ENCODE measurements around the gene TRH. TPM values are rescaled to one million over a fixed set of nuclear protein-coding genes. Genes with fewer than 3 reads are reported as not detected.
"Not testable (repeated sequence)": the region's sequence is repeated elsewhere in the genome, so short reads cannot be mapped to it uniquely, and the experiment has no call there.

Gene TRH
- total RNA-seq, 1 experiment from 2014 or later = not detected

DNA sequence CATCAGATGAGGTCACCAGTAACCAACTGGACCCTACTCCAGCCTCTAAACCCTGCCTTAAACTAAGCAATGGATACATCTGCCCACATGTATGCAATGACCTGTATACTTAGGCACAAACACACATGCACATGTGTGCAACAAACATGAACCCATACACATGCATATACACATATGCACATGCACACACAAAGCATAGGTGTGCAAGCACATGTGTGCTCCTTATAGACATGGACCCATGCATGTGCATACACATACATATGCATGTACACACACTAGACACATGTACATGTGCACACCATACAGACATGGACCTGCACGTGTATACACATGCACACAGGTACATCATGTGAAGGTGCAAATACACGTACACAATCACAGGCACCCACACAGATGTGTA lies 8.6 kb upstream of the TRH start:
- no peak for DNase-seq (ENCODE audit: low spot score)

DNA sequence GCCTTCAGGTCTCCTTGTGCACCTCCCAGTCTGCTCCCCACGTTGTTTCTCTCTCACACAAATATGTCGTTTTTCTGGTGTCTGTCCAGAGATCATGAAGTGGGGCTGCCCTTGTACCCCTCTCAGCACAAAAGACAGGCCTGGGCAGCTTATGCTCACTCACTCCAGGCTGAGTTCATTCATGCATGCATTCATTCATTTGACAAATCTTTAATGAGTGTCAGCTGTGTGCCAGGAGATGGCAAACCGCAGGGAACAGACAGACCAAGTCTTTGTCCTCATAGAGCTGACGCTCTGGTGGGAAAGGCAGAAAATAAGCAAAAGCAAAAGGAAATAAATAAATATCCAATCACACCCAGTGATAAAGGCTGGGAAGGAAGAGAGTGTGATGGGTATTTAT lies 7.6 kb upstream of the TRH start:
- DNase-seq (ENCODE audit: low spot score) = no peak

DNA sequence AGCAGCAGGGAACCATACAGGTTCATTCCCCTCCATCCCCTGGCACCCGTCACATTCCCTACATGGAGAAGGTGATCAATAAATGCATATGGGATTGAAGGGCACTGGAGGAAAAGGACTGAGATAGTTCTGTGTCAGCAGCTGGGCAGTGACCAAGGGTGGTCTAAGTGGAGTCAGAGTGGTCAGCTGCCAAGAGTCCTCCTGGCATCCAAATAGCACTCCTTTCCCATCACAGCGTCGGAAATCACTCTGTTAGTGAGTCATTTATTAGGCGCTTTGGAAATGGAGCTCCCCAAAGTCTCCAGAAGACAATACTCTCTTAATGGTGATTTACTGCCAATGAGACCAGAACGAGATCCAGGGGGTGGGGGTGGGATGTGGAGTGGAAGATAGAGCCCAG lies 6.8 kb upstream of the TRH start:
- DNase-seq (ENCODE audit: low spot score) = no peak

DNA sequence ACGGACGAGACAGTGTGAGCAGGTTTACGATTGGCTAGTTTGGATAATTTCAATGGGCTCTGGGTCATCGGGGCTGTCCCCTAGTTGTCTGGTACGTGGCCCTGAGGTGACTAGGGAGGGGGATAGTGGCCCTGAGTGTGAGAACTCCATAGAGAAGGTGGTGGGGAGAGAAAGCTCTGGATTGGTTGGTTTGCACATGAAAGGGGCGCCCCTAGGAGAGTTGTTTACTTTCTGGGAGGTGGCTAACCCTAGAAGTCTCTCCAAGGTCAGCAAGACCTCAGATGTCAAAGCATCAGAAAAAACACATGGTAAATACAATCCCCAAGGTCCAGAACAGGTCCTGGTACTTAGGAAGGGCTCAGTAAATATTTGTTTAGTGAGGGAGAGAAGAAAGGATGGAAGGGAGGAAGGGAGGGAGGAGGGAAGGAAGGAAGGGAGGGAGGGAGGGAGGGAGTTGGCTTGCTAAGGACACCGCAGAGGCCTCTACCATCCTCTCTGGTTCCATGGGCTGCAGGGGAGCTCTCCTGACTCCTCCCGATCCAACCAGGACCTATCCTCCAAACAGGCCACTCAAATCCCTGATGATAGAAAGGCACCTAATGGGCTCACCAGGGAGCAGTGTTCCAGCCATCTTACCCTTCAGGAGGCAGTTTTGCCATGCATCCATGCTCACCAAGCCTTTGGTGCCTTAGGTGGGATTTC lies 3.0 kb upstream of the TRH start:
- DNase-seq (ENCODE audit: low spot score) = no peak

DNA sequence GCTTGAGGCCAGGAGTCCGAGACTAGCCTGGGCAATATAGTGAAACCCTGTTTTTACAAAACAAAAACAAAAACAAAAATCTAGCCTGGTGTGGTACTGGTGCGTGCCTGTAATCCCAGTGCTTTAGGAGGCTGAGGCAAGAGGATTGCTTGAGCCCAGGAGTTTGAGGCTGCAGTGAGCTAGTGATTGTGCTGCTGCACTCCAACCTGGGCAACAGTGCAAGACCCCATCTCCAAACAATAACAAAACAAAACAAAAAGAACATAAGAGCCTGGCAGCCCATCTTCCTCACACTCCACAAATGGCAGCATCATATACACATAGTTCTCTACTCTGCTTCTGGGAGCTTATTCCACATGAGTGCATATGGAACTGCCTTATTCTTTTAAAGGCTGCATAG lies 2.2 kb upstream of the TRH start:
- no peak for DNase-seq (ENCODE audit: low spot score)

DNA sequence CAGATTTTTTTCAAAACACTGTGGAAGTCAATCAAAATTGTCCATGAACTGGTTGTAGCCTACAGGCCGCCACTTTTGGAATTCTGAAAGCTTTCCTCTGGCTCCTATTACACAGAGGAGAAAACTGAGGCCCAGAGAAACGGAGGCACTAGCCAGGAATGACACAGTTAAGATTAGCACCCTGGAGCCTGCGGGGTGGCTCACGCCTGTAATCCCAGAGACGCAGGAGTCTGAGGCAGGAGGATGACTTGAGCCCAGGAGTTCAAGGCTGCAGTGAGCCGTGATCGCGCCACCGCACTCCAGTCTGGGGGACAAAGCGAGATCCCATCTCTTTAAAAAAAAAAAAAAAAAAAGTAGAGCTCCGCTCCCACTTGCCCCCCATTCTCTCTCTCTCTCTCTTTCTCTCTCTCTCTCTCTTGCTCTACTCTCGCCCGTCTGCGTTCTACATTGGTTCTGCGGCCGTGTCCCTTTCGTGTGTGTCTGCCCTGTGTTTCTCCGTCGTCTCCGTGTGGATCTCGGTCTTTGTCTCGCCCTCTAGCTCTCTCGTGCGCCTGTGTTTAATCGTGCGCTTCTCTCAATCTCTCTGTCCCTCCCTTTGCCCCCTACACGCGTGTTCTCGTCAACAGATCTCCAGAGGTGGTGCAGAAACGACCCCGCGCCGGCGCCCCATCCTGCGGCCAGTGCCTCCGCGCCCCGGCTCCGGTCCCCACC lies 512 bp upstream of the TRH start:
- no peak for DNase-seq (ENCODE audit: low spot score)

DNA sequence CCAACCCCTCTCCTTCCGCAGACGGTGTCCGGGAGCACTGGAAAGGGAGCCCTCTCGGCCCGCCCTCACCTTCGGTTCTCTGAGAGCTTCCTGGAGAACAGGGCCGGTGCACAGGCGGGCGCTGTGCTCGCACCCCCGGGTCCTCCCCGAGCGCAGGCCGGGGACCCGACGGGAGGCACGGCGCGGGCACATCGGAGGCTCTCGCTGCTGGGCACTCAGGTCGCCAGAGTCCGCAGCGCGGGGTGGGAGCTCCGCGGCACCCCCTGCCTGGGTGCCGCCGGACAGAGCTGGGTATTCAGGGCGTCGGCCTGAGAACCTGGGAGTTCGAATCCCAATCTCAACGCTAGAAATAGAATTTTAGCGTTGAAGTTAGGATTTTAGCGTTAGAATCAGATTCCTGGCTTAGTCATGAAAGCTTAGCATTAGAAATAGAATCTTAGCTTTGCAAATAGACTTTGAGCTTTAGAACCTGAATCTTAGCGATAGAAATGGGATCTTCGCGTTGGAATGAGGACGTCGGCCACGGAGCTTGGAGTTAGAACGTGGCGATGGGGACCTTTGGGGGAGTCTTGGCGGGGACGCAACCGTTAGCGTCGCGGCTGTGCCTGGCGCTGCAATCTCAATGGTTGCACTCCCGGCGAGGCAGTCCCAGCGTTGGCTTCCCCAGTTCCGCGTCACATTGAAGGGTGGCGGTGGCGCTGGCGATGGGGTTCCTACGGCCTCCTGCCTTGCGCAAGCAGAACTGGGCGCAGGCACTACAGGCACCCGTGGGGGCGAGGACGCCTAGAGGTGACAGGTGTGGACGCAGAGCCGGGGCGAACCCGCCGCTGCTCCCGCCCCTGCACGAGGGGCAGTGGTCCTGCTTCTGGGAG lies 549 bp downstream of the TRH start:
- no peak for DNase-seq (ENCODE audit: low spot score)

DNA sequence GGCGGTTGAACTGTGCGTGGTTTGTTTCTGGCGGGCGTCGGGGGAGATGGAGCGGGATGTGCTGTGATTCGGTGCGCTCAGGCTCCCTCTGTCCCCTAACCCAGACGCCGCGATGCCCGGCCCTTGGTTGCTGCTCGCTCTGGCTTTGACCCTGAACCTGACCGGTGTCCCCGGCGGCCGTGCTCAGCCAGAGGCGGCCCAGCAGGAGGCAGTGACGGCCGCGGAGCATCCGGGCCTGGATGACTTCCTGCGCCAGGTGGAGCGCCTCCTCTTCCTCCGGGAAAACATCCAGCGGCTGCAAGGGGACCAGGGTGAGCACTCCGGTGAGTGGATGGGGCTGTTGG lies 1.2 kb downstream of the TRH start:
- DNase-seq (ENCODE audit: low spot score) = no peak

DNA sequence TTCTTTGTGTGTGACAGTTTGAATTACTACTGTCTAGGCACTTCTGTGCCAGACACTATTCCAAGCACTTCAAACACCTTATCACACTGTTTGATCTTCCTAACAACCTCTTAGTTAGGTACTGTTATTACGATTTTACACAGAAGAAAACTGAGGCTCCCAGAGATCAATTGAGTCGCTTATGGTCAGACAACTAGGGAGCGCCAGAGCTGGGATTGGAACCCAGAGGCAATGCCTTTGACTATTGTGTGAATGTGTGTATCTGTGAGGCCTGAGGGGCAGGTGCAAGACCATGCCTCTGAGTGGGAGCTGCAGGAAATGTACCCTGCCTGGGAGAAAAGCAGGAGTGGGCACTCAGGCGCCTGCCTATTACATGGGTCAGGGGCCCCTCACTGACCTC lies 1.8 kb downstream of the TRH start:
- DNase-seq (ENCODE audit: low spot score) = no peak

DNA sequence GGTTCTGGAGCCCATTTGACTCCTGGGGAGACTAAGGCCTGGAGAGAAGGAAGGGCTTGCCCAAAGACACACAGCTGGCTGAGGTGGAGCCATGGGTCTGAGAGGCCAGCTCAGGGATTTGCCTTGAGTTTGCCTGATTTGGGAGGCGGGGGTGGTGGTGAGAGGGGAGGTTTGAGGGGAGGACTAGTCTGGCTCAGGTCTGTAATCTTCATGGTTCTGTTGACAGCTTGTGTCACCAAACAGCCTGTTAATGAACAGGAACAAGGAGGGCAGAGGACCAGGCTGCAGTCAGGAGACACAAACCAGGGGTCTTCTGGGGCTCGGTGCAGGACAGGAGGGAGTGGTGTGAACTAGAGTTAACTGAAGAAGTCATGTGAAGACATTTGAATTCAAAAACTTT lies 3.6 kb downstream of the TRH start:
- no peak for DNase-seq (ENCODE audit: low spot score)

DNA sequence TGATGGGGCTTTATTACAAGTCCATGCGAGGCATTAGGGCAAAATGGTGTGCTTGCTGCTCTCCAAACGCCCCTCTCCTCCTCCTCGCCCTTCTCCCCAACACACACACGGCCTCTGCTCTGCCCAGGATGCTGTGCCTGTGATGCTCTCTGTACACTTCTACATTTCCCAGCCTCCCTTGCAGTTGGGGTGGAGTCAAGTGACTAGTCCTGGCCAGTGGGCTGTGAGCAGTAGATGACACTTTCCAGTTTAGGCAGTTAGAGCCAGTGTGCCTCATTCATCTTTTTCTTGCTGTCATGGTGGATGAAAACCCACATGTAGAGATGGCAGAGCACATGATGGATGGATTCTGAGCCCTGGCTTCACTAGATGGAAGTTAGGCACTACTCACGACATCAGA lies 5.4 kb downstream of the TRH start:
- DNase-seq (ENCODE audit: low spot score) = no peak

DNA sequence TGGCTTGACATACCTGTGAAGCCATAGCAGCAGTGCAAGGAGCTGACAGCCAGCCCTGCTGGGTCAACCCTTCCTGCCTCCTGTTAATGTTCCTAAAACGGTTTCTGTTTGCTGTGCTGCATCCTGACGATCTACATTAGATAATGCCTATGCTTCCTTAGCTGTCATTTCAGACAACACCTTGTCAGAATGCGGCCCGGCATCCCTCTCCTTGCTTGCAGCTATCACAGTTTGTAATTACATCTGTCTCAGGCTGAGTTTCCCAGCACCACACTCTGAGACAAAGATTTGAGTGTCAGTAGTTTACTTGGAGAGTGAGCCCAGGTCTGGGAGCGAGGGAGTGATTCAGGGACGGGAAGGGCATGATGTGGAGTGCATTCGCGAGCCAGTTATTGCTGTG lies 9.0 kb downstream of the TRH start:
- no peak for DNase-seq (ENCODE audit: low spot score)

DNA sequence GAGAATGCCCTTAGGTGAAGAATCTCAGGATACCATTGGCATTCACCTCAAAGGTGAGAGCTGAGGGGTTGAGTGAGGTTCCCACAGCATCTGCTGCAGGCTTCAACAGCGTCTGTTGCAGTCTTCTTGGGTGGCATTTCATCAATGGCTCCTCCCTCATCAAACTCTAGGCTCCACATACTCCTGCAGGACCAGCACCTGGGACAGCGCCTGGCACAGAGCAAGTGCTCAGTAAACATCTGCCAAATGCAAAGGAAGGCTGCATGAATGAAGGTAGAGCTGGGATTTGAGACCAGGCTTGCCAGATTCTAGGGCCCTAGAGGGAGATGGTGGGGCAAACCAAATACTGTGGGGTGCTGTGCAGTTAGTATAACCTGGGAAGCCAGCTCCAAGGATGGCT lies 9.6 kb downstream of the TRH start:
- DNase-seq (ENCODE audit: low spot score) = no peak

DNA sequence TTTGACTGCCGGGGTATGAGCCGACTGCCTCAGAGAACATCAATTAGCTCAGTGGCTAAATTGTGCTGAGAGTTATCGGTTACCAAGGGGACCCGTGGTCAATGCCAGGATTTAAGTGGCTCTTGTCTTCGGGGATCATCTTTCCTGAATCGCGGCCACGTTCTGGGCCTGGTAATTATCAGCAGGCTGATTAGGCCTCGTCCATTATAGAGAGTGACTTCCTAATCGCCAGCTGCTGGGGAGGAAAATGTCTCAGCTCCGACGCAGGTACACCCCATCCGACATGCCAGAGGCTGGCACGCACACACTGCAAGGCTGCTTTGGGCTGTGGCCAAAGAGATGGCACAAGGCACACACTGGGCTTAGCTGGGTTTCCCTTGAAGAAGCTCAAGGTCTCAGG lies 10.6 kb downstream of the TRH start:
- no peak for DNase-seq (ENCODE audit: low spot score)

DNA sequence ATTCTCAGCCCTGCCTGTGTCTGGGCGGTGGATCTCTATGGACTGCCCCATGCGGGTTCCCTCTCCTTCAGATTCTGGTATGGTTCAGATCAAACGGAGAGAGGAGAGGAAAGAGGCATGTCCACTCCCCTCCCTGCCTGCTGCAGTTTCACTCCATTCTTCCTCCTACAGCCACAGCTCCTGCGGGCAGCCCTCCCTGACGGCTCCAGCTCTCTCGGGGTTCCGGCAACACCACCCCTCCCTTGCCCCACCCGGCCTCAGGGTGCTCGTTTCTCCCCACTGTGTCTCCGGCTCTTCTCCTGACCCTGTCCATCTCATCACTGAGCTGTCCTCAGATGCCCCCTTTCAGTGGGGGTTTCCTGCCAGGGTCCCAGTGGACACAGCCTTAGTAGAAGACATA lies 13.9 kb downstream of the TRH start:
- no peak for DNase-seq (ENCODE audit: low spot score)

DNA sequence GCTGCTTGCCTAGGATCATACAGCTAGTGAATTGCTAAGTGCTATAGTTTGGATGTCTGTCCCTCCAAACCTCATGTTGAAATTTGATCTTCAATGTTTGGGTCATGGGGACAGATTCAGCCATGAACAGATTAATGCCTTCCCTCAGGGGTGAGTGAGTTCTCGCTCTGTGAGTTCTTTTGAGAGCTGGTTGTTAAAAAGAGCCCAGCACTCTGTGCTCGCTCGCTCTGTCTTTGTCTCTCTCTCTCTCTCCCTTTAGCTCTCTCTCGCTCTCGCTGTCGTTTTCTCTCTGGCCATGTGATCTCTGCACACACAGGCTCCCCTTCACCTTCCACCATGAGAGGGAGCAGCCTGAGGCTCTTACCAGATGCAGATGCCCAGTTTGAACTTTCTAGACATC lies 14.9 kb downstream of the TRH start:
- no peak for DNase-seq (ENCODE audit: low spot score)

DNA sequence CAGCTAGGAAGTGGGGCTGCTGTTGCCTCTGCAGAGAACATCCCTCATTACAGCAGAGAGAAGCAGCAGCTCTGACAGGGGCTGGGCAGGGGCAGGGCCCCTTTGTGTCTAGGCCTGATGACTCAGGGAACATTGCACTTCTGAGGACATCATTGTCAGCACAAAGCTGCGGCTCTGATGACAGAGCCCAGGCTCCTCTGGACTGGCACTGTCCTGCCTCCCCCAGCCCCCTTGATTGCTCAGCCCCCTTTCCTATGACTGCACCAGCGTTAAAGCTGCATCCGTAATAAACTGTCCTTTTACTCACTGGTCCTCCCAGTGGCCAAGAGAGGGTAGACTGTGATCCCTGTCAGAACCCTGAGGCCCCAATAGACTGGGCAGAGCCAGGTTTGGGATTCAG lies 18.3 kb downstream of the TRH start:
- DNase-seq (ENCODE audit: low spot score) = no peak

DNA sequence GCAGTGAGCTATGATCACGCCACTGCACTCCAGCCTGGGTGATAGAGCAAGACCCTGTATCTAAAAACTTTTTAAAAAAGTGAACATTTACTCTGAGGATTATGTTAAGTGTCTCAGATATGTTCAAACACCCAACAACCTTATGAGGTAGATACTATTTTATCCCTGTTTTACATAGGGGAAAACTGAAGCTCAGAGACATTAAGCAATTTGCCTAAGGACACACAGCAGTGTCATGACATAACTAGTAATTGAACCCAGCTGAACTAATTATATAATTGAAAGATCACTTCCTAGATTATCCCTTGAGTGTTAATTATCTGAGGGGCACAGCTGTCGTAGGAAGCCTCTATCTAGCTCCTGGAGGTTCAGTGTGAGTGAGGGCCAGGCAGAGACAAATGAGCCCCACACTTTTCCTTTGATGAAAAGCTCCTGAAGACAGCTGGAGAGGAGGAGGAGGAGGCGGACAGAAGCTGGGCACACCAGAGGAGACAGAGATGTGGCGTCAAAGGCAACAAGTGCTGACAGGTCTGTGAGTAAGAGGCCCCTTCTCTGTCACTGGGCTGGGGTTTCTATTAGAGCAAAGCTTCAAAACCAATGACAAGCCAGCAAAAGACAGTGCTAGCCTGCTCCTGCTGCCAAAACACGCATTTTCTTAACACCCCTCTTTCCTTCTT lies 20.5 kb downstream of the TRH start:
- DNase-seq (ENCODE audit: low spot score) = no peak

DNA sequence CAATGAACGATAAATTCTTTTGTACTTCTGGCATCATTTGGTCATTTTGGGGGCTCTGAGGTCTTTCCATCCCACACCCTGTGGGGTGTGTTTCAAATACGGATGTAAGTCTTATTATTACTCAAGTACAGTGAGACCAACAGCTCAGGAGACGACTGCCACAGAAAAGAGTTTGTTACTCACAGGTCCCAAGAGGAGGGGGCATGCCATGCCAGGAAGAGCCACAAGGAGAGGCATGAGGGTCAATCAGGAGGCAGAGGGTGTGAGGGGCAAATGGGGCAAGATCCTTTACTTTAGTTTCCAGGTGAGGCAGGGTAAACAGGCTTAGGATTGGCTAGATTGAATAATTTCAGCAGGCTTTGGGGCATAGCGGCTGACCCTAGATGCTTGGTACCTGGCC lies 21.6 kb downstream of the TRH start:
- no peak for DNase-seq (ENCODE audit: low spot score)

DNA sequence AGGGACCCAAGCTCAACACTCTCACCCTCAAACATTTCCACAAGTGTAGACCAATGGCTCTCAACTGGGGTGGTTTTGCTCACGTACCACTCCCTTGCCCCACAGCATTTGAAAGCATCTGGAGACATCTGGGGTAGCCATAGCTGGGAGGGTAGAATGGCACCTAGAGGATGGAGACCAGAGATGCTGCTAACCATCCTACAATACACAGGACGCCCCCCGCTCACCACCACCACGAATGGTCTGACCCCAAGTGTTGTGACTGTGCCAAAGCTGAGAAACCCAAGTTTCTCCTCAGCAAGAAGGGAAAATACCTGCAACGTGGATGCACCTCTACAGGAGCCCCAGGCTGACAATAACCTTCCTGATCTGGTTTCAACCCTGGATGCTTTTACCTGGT lies 24.7 kb downstream of the TRH start:
- not testable (repeated sequence) for DNase-seq (ENCODE audit: low spot score)

DNA sequence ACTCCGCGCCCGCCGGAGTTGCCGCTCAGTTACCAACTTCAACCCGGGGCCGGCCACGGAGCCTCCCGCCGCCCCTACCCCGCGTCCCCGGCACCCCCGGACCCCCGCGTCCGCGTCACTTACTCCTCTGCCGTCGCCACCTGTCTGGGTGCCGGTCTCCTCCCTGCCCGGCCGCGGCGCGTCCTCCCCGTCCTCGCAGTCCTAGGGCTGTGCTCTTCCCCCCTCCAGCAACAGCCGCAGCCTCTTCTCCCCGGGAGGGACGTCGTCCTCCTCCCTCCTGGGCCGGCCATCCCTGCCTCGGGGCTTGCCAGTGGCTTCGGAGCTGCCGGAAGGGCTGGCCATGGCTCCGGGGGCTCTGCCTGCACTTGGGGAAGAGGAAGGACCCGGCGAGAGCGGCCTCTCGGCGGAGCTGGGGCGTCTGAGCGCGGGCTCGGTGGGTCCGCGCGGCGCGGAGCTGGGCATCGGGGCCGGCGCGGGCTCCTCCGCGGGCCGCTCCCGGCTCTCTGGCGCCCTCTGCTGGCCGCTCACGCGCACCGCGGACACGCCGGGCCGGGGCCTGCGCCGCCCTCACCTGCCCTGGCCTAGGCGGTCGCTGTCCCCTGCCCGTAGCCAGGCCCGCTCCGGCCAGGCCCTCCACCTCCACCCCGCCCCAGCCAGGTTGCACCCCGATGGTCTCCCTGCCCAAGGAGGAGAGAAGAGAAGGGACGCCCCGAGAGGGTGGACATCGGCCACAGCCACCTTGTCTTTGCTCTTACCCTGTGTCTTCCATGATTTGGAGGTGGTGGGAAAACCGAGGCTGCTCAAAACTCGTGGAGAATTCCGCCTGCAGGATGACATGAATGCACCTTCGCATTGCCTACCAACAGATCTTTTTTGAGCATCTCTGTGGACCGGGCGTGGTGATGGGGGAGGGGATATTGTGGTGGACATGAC lies 28.4 kb downstream of the TRH start:
- DNase-seq (ENCODE audit: low spot score) = not testable (repeated sequence)

Data from H4 (cell line).